Gastrocnemius medialis (tissue), 4 donors: ENCODE measurements around the gene NTPCR.

Source experiments
- POLR2A ChIP-seq, 2 donors: fragments of 450-650 bp; IDR thresholded peaks; one replicate each; pipeline ENCODE4 v1.6.1; 2017; ENCODE audit warnings: antibody characterized with exemption in 2 of 2, mild to moderate bottlenecking in 2 of 2, moderate library complexity in 2 of 2
- TF ChIP-seq, protein P1 (sequence below), 5 experiments: fragments of 450-650 bp in 3 of 5; fragments of 200-600 bp in 2 of 5; sonication (generic) in 2 of 5; IDR thresholded peaks in 4 of 5; conservative IDR thresholded peaks in 1 of 5; 1 replicate in 4 of 5; 2 replicates in 1 of 5; pipeline ENCODE4 v1.5.1; 2016 to 2019; ENCODE audit warnings: antibody characterized with exemption in 5 of 5, mild to moderate bottlenecking in 3 of 5, moderate library complexity in 3 of 5

DNA sequence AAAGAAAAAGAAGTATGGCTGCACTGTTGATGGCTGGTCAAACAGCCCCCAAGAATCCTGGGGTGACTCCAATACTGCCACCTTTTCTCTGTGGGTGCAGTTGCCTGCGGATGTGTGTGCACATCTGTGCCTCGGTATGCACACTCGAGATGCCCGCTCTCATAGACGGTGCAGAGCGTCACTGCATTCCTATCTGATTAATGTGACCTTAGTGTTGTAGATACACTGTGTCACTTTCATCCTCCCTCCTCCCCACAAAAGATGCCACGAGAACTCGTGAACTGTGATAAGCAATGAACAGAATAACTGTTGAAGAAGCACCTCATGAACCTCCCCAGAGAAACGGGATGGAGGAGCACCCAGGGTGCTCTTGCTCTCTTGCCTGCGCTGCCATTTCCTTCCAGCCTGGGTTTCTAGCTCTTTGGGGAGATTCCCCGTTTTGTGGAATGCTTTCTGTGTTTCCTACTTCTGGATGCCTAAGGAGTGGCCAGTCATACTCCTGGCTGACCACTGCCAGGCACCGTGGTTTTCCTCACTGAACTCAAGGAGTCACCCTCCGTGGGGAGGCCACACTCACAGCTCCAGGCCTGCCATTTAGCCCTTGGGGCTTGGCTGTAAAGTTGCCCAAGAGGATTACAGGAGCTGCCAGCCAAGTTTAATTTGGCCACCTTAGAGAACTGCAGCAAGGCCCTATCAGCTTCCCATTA, 32.0 kb downstream of the NTPCR start:
- TF ChIP-seq, protein P1, sequence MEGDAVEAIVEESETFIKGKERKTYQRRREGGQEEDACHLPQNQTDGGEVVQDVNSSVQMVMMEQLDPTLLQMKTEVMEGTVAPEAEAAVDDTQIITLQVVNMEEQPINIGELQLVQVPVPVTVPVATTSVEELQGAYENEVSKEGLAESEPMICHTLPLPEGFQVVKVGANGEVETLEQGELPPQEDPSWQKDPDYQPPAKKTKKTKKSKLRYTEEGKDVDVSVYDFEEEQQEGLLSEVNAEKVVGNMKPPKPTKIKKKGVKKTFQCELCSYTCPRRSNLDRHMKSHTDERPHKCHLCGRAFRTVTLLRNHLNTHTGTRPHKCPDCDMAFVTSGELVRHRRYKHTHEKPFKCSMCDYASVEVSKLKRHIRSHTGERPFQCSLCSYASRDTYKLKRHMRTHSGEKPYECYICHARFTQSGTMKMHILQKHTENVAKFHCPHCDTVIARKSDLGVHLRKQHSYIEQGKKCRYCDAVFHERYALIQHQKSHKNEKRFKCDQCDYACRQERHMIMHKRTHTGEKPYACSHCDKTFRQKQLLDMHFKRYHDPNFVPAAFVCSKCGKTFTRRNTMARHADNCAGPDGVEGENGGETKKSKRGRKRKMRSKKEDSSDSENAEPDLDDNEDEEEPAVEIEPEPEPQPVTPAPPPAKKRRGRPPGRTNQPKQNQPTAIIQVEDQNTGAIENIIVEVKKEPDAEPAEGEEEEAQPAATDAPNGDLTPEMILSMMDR (IDR thresholded peaks at IDR 0.05 in 4 of 5, conservative IDR thresholded peaks at IDR 0.05 in 1 of 5), result no peak
- no peak for TF ChIP-seq POLR2A (IDR thresholded peaks at IDR 0.05)
